Tibial nerve (tissue), 4 donors: Measurements from ENCODE around the gene PTPRE.

Source experiments
- EP300 ChIP-seq, 2 donors: sonication (generic); formaldehyde crosslinking; IDR thresholded peaks; one replicate each; pipeline ENCODE4 v1.6.1; 2017; ENCODE audit warnings: antibody characterized with exemption in 2 of 2, mild to moderate bottlenecking in 1 of 2
- TF ChIP-seq, protein P1 (sequence below), 5 experiments: fragments of 200-600 bp in 3 of 5; fragments of 450-650 bp in 2 of 5; sonication (generic) in 3 of 5; IDR thresholded peaks; one replicate each; pipeline ENCODE4 v1.5.1; 2016 to 2019; ENCODE audit warnings: antibody characterized with exemption in 5 of 5, mild to moderate bottlenecking in 3 of 5, moderate library complexity in 2 of 5

DNA sequence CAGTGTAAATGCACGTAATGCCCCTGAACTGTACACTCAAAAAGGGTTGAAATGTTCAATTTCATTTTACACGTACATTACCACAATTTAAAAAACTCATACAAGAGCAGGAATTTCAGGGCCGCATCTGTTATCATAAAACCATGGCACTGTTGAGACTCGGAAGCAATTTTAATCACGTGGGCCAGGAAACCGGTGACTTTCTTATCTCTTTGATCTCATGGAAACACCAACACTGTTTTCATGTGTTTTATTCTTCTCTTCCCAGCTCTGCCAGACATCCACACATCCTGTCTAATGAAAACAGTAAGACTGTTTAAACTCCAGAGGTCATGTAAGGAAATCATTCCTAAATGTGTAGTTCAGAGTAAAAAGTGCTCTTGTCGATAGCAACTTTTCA, 35.9 kb downstream of the PTPRE start:
- TF ChIP-seq, protein P1, sequence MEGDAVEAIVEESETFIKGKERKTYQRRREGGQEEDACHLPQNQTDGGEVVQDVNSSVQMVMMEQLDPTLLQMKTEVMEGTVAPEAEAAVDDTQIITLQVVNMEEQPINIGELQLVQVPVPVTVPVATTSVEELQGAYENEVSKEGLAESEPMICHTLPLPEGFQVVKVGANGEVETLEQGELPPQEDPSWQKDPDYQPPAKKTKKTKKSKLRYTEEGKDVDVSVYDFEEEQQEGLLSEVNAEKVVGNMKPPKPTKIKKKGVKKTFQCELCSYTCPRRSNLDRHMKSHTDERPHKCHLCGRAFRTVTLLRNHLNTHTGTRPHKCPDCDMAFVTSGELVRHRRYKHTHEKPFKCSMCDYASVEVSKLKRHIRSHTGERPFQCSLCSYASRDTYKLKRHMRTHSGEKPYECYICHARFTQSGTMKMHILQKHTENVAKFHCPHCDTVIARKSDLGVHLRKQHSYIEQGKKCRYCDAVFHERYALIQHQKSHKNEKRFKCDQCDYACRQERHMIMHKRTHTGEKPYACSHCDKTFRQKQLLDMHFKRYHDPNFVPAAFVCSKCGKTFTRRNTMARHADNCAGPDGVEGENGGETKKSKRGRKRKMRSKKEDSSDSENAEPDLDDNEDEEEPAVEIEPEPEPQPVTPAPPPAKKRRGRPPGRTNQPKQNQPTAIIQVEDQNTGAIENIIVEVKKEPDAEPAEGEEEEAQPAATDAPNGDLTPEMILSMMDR (IDR thresholded peaks at IDR 0.05): no peak
- no peak for TF ChIP-seq EP300 (IDR thresholded peaks at IDR 0.05)
